ENCODE results near the gene SPON1.
"Not testable (repeated sequence)": the region's sequence is repeated elsewhere in the genome, so short reads cannot be mapped to it uniquely, and the experiment has no call there.

Gene SPON1

DNA sequence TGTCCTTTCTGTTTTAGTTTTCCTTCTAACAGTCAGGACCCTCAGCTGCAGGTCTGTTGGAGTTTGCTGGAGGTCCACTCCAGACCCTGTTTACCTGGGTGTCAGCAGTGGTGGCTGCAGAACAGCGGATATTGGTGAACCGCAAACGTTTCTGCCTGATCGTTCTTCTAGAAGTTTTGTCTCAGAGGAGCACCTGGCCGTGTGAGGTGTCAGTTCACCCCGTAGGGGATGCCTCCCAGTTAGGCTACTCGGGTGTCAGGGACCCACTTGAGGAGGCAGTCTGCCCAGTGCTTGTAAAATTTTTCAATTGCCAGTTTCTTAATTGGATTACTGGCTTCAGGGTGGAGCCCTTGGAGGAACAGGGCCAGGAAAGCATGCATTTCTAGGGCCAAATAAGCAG, 211.2 kb downstream of the SPON1 start:
- in situ Hi-C loops (cut with MboI; ENCODE audit: low sequenced_read_pairs) = not testable (repeated sequence)

DNA sequence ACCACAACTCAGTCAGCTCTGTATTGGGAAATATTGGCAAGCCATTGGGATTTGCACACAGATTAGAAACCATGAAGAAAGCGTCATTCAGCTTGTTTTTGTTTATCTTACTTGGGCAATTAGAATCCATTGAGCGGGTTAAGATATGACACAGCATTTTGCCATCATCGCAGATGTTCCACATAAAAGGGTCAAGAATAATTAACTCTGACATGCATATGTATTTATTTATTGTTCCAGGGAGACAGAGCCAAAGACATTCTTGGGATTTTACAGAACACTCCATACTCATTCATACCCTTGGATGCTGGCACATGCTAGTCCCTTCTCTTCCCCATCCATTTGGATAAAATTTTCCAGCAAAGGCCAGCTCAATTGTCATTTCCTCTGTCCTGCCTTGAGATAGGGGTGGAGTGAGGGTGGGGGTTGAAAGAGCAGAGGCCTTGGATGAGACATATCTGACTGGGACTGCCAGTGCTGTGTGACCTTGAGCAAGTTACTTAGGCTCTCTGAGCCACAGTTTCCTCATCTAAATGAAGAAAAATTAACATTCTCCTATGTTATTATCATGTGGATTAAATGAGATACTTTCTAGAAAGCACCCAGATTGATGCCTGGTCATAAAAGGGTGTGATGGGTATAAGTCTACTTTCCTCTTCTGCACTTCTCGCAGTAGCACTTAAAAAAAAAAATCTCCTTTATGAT, 216.7 kb downstream of the SPON1 start:
- in situ Hi-C loops (cut with MboI; ENCODE audit: low sequenced_read_pairs) = no loop called here

DNA sequence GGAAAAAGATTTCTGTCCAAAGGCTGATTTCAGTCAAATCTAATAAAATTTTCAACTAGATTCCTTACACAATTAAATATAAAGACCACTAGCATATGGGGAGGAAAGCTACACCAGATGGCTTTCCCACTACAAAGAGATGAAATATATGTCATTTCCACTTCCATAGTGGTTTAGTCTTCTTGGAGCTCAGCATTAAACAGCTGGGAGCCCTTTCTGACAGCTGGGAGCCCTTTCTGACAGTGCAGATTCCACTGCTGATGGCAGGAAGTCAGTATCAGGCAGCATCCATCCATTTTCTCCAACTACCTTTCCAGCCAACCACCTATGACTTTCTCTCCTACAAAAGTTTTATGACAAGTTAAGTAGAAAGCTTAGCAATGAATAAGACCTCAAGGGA, 218.6 kb downstream of the SPON1 start:
- in situ Hi-C loops (cut with MboI; ENCODE audit: low sequenced_read_pairs) = no loop called here

DNA sequence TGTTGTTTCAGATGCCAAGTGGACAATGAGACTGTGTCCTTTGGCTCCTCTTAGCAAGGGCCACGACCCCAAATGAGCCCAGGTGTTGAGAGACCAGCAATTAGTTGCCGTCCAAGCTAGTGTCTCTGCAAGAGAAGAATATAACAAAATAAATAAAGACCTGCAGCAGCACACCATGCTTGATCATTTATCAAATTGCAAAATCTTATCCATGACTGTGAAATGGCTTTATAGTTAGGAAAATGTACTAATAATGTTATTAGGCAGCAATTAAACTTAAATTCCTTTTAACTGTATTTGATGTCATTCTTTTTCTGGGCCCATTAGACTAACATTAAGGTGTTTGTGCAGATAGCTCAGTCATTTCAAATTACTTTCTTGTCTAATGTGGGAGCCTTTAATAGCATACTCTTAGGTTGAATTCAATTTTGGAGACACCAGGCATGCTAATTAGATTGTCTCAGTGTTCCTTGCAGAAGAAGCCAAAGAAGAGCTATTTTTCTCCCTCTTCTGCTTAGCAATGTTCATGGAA, 220.4 kb downstream of the SPON1 start:
- in situ Hi-C loops (cut with MboI; ENCODE audit: low sequenced_read_pairs) = no loop called here

DNA sequence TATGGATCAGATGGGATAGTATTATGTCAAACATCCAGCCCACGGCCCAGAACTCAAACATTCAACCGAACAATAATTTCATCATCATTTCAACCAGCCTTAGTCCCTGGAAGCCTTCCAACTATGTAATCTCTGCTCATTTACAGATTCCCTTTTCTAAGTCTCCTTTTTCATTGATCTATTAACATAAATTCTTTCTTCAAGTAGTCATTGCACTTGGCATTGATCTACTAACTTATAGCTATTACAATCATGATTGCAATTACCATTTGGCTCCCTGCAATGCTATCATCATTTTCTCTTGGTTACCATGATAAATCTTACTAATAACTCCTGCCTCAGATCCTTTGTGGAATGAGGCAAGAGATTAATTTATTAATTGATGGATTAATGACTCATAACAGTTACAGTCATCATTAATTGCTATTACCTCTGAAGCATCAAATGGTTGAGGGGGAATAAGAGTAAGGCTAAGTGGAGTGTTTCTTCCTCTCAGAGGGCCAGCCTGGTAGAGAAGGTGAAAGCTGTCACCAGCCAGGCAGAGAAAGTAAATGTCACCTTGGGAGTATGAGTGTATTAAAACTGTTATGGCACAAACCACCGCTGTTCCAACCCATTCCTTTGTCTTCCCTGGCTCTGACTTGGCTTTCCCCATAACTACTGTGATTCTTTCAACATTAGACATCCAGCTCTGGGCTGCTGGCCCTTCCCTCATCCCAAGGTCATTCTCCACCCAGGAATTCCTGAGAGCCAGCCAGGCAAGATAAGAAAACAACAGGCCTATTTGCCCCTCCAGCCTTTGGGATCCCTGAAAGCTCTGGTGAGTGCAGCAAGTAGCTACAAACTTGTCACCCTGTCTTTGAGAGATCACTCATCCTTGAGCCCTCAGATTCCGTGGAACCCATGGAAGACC, 221.8 kb downstream of the SPON1 start:
- in situ Hi-C loops (cut with MboI; ENCODE audit: low sequenced_read_pairs) = no loop called here

DNA sequence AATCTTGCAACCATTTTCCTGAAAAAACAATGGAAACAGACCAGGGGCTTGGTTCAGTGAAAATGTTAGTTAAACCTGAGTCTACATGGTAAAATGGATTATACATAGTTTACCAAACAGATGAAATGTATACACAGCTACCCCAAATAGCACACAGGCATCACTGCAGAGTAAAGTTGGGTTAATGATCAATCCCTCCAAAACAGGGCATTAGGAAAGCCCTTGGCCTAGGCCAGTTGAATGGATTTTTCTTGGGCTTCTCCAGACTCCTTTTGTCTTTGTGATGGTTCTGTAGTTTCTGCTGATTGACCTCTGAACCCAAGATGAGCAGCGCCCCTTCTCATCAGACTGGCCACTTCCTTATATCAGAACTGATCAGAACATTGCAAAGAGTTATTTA, 222.9 kb downstream of the SPON1 start:
- in situ Hi-C loops (cut with MboI; ENCODE audit: low sequenced_read_pairs) = no loop called here

DNA sequence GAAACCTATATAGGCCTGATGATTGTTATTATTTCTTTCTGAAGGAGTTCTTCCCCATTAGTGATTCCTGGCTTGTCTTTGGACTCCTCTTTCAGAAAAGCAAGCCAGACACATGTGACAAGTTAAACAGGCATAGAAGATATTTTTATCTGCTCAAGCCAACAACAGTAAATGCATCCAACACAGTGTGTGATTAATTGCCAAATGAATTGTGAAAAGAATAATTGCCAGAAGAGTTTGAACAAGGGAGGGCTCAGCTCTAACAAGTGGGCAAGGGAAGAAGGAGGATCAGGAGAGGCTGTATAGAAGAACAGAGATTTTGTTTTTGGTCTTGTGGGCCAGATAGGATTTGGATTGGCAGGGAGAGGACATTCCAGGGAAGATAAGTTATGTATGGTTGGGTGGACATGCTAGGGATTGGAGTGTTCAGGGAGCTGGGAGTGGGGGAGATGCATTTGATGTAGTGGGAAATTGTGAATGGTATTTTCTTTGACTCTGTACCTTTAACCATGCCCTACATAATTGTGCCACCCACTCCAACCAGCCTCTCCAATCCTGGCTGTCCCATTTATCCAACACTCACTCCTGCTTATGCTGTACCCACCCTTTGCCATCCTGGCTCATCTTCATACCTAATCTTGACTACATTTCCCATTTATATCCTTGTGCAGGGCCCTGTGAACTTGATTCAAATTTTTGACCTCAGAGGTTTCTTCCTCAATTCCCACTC, 223.7 kb downstream of the SPON1 start:
- in situ Hi-C loops (cut with MboI; ENCODE audit: low sequenced_read_pairs) = no loop called here

DNA sequence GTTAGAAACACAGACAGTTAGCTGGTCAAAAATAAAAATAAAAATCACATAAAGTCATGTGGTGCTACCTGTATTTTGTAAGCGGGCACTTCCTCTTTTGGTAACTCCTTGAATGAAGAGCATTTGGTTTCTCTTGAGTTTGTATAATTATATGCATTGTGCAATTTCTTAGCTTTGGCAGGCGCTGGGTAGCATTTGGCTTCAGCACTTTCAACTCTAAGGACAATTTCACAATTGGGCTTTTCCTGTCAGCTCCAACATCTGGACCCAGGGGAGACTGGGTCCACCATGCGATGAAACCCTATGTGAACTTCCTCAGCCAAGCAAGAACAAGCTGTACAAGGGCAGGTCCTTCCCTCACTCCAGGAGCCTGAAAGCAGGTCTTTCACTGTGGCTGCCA, 227.4 kb downstream of the SPON1 start:
- in situ Hi-C loops (cut with MboI; ENCODE audit: low sequenced_read_pairs) = no loop called here

GRCh38 chr11:14190992-14191778, 228.7 kb downstream of the SPON1 start:
- in situ Hi-C loops (cut with MboI; ENCODE audit: low sequenced_read_pairs) = no loop called here

- in situ Hi-C loops (cut with MboI; ENCODE audit: low sequenced_read_pairs) = no loop called here
These were observed 231.1 kb downstream of the SPON1 start for GRCh38 chr11:14193644-14194043.

DNA sequence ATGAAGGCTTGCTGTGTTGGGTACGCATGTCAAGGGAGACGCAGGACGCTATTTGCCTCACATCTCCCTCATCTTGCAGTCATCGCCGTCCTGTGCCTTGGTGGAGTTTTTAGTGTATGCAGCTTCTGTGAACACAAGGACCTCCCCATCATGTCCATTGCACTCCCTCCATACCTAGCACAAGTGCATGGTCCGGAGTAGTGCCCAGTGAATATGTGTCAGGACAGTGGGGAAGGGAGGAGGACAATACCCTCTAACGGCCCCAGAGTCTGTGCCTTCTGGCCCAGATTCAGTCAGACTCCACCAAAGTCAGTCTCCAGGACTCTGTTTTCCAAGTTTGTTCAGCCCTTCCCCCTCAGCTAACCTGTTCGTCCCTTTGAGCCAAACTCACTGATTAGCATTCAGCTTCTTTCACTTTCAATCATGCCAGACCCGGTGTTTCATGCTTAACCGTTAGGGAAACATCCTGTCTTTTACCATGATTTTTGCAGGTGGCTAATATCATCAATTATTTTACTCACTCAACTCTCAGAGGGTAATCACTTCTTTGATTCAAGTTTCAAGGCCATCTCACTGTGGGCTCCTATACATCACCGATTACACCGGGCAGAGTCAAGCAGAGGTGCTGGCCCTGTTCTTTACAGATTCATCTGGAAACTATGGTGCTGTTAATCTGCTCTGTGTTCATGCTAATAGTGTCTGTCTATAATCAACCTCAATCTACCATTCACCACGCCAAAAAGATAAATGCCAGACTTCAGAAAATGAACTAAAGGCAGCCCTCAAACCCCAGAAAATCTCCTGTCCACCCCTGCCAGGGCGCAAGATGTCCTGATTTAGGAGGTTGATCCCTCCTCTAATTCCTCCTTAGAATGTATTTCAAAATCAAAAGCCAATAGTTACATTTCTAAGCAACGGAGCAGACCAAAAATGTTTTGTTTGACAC, 240.0 kb downstream of the SPON1 start:
- in situ Hi-C loops (cut with MboI; ENCODE audit: low sequenced_read_pairs) = no loop called here

DNA sequence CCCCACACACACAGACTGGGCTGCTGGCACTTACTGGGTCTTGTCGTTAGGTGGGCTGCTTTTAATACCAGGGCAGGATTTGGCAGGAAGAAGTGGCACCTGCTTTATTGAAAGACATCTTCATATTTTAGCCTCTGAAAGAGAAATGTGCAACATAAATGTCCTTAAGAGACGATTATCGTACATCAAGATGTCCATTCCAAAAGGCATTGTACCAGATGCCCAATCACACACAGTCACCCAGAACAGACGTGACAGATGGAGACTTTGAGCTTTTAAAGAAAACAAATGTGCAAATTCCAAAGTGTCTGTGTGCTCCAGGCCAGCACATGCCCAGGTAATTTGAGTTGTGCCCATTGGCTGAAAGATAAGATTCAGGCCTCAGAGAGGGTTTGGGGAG, 240.8 kb downstream of the SPON1 start:
- in situ Hi-C loops (cut with MboI; ENCODE audit: low sequenced_read_pairs) = no loop called here

DNA sequence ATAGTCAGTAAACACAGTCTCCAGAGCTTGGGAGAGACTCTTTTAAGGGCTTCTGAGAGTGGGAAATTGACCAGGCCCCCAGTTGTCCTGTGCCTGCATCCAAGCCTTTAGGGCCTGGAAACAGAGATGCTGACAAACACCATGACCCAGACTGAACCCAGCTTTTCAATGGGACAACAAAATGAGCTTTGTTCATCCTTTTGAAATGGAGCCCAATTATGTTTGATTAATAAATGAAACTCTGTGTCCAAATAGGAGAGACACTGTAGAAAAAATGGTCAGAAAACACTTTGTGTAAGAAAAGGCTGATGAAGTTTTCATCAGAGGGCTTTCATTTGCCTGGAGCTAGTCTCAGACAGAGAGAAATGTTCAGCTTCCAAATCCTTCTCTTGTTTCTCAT, 250.5 kb downstream of the SPON1 start:
- in situ Hi-C loops (cut with MboI; ENCODE audit: low sequenced_read_pairs) = no loop called here

GRCh38 chr11:14218728-14219127, 256.2 kb downstream of the SPON1 start:
- in situ Hi-C loops (cut with MboI; ENCODE audit: low sequenced_read_pairs) = no loop called here

DNA sequence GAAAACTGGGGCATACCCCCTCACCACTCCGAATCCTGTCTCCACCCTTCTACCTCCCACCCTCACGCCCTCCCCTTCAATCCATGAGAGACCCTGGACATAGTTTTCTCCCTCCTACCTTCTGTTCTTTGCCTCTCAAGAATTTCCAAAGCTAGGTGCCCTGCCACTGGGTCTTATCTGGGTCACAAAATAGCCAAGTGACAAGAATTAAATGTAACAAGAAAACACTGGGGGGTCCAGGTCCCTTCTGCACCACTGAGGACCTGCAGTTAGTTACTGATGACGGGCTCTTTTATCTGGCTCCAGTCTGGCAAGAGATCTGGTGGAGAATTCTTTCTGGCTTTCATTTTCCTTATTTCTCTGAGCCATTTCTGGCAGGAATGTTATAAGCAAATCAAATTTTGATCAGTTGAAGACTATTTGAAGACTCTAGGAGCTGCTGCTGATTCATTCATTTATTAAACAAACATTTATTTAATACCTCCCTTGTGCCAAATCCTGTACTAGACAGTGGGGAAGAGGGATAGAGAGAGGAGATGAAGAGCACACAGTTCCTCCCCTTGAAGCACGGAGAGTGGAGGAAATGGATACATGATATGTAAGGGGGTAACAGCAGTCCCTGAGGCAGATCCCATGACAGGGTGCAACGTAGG, 261.2 kb downstream of the SPON1 start:
- in situ Hi-C loops (cut with MboI; ENCODE audit: low sequenced_read_pairs) = no loop called here

DNA sequence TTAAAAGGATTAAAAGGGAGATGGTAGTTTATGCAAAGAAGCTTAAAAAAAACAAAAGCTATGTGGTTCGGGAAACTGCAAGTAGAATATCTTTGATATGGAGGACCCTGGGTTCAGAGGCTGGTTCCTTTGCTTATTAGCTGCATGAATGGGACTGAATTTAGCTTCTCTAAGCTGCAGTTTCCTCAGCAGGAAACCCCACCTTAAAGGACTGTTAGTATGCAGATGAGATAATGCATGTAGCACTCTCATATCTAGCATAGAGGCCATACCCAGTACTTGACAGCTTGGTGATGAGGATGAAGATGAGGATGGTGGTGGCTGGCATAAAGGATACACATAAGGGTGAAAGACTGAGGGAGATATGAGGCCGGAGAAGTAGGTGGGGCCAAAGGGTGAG, 261.9 kb downstream of the SPON1 start:
- in situ Hi-C loops (cut with MboI; ENCODE audit: low sequenced_read_pairs) = no loop called here

DNA sequence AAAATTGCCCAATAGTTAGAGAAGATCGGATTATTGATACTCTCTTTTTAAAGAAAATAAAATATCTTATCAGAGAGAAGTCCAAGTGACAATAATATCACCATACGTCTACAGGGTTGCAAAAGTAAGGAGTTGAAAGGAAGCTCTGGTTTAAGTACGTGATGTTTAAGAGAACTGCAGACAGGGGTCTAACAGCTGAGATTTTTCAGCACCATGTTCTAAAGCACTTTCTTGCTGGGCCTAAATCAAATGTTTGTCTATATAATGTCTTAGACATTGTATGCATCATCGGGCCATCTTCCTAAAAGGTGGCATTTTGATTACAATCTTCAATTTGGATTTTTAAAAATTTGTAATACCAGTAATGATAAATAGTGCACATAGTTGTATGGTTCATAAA, 263.1 kb downstream of the SPON1 start:
- in situ Hi-C loops (cut with MboI; ENCODE audit: low sequenced_read_pairs) = no loop called here

GRCh38 chr11:14228356-14228755, 265.8 kb downstream of the SPON1 start:
- in situ Hi-C loops (cut with MboI; ENCODE audit: low sequenced_read_pairs) = no loop called here

DNA sequence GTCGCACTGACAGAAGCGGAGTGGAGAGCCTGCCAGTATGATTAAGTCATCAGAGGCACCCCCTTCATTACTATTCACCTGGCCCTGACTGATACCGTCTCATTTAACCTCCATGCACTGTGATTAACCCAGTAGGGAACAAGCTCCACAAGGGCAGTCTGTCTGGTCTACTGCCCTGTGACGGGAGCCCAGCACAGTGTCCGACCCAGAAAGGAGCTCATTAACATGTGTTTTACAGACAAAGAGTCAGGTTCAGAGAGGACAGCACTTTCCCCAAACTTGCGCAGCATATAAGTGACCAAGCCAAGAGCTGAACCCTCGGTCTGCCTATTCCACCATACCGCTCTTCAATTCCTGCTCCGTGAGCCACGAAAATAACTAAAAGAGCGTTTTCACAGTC, 266.9 kb downstream of the SPON1 start:
- in situ Hi-C loops (cut with MboI; ENCODE audit: low sequenced_read_pairs) = no loop called here

All from hTERT RPE-1 (cell line).